ENCODE measurements around the gene SBF2.

- TF ChIP-seq CTCF (IDR thresholded peaks at IDR 0.05; ENCODE audit: low read length) (no peak), EZH2phosphoT487 (IDR thresholded peaks at IDR 0.05; ENCODE audit: low read length) (no peak)
Observed at GRCh38 chr11:10087186-10087922, 206.7 kb downstream of the SBF2 start.
